Heart left ventricle (tissue), 13 donors: Measurements from ENCODE around the gene CDK1.

ENCODE experiments used
- POLR2A ChIP-seq, 2 donors: fragments of 450-650 bp; IDR thresholded peaks; one replicate each; pipeline ENCODE4 v1.6.1; 2017; ENCODE audit warnings: antibody characterized with exemption in 2 of 2, mild to moderate bottlenecking in 2 of 2, moderate library complexity in 2 of 2
- TF ChIP-seq, protein P1 (sequence below), 12 donors: fragments of 200-600 bp; sonication (generic) in 4 of 12; IDR thresholded peaks; one replicate each; pipeline versions ENCODE4 v1.5.0 to v1.8.0; 2018 to 2022; ENCODE audit warnings: antibody characterized with exemption in 12 of 12, mild to moderate bottlenecking in 5 of 12
- donor health status: ischemic (EF 13 %, LVEDD 7.1; RV severe dilation, severe dysfunction).
- donor health status: DM: no; HTN: yes; CAD: no.
- donor health status: DM: no; HTN: no; CAD: no.
- donor health status: ischemic (EF 25% LVEDD 6.9; RV normal size, moderate dysfunction).
- donor health status: ischemic (EF 25% LVEDD 5.7; RV mildly dilated, moderate dysfunction).
- donor health status: ischemic (EF 35%, LVEDD 5.7; RV mildly dilated, moderate dysfunction).
- donor health status: nonischemic (EF 11% LVEDD 7.7; RV severe dilation, severe dysfunction).
- donor health status: DM: yes; HTN: yes; CAD: no.
- donor health status: PGD.
- donor health status: ischemic (EF 29% LVEDD 5.4; RV normal size, mild dysfunction).
- donor health status: nonischemic (EF 23%, LVEDD 6.1; RV moderate dilation, normal function).

GRCh38 chr10:60777696-60778213, 523 bp upstream of the CDK1 start:
- TF ChIP-seq, protein P1, sequence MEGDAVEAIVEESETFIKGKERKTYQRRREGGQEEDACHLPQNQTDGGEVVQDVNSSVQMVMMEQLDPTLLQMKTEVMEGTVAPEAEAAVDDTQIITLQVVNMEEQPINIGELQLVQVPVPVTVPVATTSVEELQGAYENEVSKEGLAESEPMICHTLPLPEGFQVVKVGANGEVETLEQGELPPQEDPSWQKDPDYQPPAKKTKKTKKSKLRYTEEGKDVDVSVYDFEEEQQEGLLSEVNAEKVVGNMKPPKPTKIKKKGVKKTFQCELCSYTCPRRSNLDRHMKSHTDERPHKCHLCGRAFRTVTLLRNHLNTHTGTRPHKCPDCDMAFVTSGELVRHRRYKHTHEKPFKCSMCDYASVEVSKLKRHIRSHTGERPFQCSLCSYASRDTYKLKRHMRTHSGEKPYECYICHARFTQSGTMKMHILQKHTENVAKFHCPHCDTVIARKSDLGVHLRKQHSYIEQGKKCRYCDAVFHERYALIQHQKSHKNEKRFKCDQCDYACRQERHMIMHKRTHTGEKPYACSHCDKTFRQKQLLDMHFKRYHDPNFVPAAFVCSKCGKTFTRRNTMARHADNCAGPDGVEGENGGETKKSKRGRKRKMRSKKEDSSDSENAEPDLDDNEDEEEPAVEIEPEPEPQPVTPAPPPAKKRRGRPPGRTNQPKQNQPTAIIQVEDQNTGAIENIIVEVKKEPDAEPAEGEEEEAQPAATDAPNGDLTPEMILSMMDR (IDR thresholded peaks at IDR 0.05): no peak
- TF ChIP-seq POLR2A (IDR thresholded peaks at IDR 0.05): no peak
